Superior temporal gyrus (tissue), 1 donor: Measurements from ENCODE around the gene MAGED2.
"Not testable (repeated sequence)": the region's sequence is repeated elsewhere in the genome, so short reads cannot be mapped to it uniquely, and the experiment has no call there.

Source experiments
- DNase-seq: peaks from one replicate; pipeline ENCODE4 v3.0.0-alpha.2; 2016; ENCODE audit errors: extremely low spot score

MAGED2 gene

GRCh38 chrX:54807524-54808108, at the start of gene MAGED2:
MAGED2 (plus strand) TSS chrX:54807745; CDS start chrX:54809332, 1,587 bp downstream.
- no peak for DNase-seq

- DNase-seq = no peak
Measured at GRCh38 chrX:54758114-54759055, 49.2 kb upstream of the MAGED2 start.

- DNase-seq = not testable (repeated sequence)
Measured at GRCh38 chrX:54774391-54775094, 33.0 kb upstream of the MAGED2 start.

- DNase-seq = no peak
Measured at GRCh38 chrX:54776061-54776460, 31.5 kb upstream of the MAGED2 start.

- DNase-seq = no peak
Measured at GRCh38 chrX:54776987-54777672, 30.4 kb upstream of the MAGED2 start.

GRCh38 chrX:54785901-54786300, 21.6 kb upstream of the MAGED2 start:
- DNase-seq = no peak

- DNase-seq = no peak
Measured at GRCh38 chrX:54786967-54787366, 20.6 kb upstream of the MAGED2 start.

GRCh38 chrX:54788446-54788845, 19.1 kb upstream of the MAGED2 start:
- no peak for DNase-seq

- not testable (repeated sequence) for DNase-seq
Measured at GRCh38 chrX:54789405-54789804, 18.1 kb upstream of the MAGED2 start.

- DNase-seq = no peak
Measured at GRCh38 chrX:54794028-54794427, 13.5 kb upstream of the MAGED2 start.

- no peak for DNase-seq
Measured at GRCh38 chrX:54794795-54795194, 12.8 kb upstream of the MAGED2 start.

GRCh38 chrX:54798137-54798536, 9.4 kb upstream of the MAGED2 start, which contains the start of gene ITIH6:
ITIH6 (minus strand) TSS chrX:54798255; CDS start chrX:54798210, 45 bp downstream.
- no peak for DNase-seq

GRCh38 chrX:54799046-54799445, 8.5 kb upstream of the MAGED2 start:
- DNase-seq = no peak

- peak; percentile 65 for DNase-seq
Measured at GRCh38 chrX:54808109-54808604, 612 bp downstream of the MAGED2 start.

- DNase-seq = peak; percentile 91
Measured at GRCh38 chrX:54808605-54809483, 1.3 kb downstream of the MAGED2 start.

- no peak for DNase-seq
Measured at GRCh38 chrX:54810532-54810931, 3.0 kb downstream of the MAGED2 start.

GRCh38 chrX:54811301-54811885, 3.8 kb downstream of the MAGED2 start:
- no peak for DNase-seq

- no peak for DNase-seq
Measured at GRCh38 chrX:54812306-54812705, 4.8 kb downstream of the MAGED2 start.

- no peak for DNase-seq
Measured at GRCh38 chrX:54817220-54817820, 9.8 kb downstream of the MAGED2 start.

GRCh38 chrX:54818221-54818620, 10.7 kb downstream of the MAGED2 start:
- no peak for DNase-seq
